AG09309 (cell line): ENCODE results near the gene CHD6.

Source experiments
- DNase-seq: peaks from one replicate; pipeline ENCODE4 v3.0.0-alpha.2; 2010; ENCODE audit warnings: low read depth
- H3K4me3 ChIP-seq: 2 replicates; pipeline ENCODE4 v1.5.1; 2011; ENCODE audit warnings: mild to moderate bottlenecking, low read depth, low read length, moderate library complexity; ENCODE audit not compliant: control insufficient read depth
- TF ChIP-seq, protein P1 (sequence below): IDR thresholded peaks from 2 replicates; pipeline ENCODE4 v1.5.1; 2011; ENCODE audit warnings: mild to moderate bottlenecking, low read depth, low read length, inconsistent platforms; ENCODE audit not compliant: insufficient read depth, control insufficient read depth; ENCODE audit errors: missing control alignments

CHD6 gene

DNA sequence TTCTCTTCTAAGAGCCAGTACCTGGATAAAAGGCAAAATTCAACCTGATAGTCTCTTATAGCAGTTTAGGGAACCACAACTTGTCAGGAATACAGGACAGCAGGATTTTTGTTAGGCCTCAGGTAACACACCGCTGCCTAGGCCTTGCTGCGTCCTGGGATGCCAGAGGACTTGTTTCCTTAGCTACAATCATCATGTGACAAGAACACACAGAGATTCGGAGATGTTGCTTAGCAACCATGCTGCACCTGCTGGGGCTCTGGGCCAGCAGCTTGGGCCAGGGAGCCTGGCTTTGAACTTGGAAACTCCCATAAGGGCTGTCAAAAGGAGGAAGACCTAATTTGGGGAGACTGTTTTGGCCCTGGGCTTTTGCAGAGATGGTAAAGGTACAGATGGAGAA lies 36.1 kb upstream of the CHD6 start:
- H3K4me3 ChIP-seq: no peak overlapping the region
- DNase-seq: no peak
- TF ChIP-seq, protein P1, sequence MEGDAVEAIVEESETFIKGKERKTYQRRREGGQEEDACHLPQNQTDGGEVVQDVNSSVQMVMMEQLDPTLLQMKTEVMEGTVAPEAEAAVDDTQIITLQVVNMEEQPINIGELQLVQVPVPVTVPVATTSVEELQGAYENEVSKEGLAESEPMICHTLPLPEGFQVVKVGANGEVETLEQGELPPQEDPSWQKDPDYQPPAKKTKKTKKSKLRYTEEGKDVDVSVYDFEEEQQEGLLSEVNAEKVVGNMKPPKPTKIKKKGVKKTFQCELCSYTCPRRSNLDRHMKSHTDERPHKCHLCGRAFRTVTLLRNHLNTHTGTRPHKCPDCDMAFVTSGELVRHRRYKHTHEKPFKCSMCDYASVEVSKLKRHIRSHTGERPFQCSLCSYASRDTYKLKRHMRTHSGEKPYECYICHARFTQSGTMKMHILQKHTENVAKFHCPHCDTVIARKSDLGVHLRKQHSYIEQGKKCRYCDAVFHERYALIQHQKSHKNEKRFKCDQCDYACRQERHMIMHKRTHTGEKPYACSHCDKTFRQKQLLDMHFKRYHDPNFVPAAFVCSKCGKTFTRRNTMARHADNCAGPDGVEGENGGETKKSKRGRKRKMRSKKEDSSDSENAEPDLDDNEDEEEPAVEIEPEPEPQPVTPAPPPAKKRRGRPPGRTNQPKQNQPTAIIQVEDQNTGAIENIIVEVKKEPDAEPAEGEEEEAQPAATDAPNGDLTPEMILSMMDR: no peak

DNA sequence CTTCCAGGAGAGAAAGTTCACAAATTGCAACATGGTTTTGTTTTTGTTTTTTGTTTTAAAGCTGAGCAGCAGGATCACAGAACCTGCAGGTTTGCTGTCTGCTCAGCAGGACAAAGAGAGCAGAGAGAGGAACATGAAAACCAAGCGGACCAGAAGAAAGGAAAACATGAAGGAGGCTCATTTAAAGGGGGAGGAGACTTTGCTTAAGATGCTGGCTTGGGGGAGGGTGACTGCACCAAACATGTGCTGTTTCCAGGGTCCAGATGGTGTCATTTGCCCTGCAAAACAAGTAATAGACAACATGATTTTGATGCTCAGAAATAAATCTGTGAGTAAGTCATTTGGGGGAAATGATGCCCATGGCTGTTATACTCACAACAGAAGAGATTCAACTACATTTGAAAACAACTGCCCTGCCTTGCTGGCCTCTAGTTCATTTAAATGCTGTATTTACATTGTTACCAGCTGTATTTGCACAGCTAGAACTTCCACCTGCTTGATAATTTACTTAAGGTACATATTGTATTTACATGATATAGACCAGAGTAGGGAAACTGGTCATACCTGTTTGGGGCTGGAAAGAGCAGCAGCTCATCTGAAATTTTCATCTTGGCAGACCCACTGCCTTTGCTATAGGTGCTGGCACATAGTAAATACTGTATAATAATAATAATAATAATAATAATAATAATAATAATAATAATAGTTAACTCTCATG lies 32.2 kb upstream of the CHD6 start:
- H3K4me3 ChIP-seq: no peak overlapping the region
- DNase-seq: no peak
- TF ChIP-seq, protein P1: no peak

DNA sequence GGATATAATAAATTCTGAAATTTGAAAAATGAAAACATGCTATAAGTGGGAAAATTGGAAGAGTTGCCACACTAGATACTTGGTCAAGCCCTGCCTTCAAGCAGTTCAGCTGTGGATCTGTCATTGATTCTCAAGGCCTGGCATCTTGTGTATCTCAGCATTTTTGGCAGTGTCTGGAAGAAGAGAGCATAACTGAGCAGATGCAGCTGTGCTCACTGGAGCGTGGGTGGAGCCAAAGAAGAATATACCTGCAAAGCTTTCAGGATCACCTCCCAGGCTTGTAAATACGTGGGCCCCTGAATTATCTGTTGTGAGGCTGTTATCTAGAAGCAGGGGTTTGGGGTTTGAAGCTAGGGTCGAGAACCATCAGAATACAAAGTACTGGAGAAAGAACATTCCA lies 31.3 kb upstream of the CHD6 start:
- TF ChIP-seq, protein P1: no peak
- no peak overlapping the region for H3K4me3 ChIP-seq
- DNase-seq: no peak

DNA sequence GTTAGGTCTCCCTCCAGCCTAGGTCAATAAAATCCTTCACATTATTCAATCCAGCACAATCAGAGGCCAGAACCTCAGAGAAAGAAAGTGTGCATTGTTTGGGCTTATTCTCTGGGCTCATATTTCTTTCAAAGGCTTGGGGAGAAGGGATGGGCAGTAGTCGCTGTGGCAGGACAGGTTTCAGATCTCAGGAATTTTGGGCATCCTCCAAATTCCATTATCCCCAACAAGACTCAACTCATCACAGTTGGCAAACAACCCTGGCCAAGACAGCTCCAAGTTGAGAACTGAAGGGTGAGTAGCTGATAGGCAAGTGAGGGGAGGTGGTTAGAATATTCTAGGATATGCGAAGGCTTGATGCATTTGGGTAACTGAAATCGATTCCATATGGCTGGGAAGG lies 27.2 kb upstream of the CHD6 start:
- DNase-seq: no peak
- TF ChIP-seq, protein P1: no peak

DNA sequence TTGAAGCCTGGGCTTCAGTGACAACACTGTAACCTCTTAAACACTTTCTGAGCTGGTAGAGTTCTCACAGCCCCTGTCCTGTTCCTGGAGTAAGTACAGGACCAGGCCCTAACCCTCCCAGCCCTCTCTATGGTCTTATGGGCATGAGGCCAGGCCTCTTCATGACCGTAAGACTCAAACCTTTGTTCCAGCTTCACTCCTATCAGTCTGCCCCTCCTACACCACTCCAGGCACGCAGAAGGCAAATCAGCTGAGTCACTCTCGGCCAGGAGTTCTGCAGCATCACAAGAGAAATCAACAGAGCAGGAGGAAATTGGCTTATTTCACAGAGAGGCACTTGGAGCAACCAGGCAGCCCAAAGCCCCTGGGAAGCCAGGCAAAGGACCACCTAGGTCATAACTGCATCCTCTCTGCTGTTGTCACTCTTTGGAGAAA lies 25.3 kb upstream of the CHD6 start:
- H3K4me3 ChIP-seq: no peak overlapping the region
- DNase-seq: no peak
- TF ChIP-seq, protein P1: no peak

More for the DNA sequence above, 27.2 kb upstream of the CHD6 start:
- no peak overlapping the region for H3K4me3 ChIP-seq

DNA sequence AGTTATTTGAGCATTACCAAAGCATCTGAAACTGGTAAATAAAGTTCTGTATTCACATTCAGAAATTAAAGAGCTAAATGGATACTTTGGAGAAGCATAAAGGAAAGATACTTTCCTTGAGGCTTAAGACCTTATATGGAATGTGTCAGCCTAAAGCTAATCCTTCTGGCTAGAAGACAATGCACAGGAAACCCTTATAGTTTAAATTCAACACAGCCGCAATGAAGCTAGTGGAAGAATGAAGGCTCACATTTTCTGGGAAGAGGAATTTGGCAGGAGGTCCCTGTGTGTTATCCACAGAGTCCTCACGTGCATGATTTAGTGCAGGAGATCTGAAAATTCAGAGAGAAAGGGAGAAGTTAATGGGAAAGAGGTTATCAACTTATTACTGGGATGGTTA lies 21.5 kb upstream of the CHD6 start:
- TF ChIP-seq, protein P1: no peak
- DNase-seq: no peak

More for the DNA sequence above, 21.5 kb upstream of the CHD6 start:
- no peak overlapping the region for H3K4me3 ChIP-seq
